Activated CD4-positive, alpha-beta T cell treated with anti-CD3 and anti-CD28 coated beads, Interleukin-2, amount 50 U/mL, for 1 hour (primary cell): ENCODE results near the gene RAP1GAP.

Experiments used
- DNase-seq: peaks from one replicate; pipeline ENCODE4 v3.0.0-alpha.2; 2020

RAP1GAP gene

DNA sequence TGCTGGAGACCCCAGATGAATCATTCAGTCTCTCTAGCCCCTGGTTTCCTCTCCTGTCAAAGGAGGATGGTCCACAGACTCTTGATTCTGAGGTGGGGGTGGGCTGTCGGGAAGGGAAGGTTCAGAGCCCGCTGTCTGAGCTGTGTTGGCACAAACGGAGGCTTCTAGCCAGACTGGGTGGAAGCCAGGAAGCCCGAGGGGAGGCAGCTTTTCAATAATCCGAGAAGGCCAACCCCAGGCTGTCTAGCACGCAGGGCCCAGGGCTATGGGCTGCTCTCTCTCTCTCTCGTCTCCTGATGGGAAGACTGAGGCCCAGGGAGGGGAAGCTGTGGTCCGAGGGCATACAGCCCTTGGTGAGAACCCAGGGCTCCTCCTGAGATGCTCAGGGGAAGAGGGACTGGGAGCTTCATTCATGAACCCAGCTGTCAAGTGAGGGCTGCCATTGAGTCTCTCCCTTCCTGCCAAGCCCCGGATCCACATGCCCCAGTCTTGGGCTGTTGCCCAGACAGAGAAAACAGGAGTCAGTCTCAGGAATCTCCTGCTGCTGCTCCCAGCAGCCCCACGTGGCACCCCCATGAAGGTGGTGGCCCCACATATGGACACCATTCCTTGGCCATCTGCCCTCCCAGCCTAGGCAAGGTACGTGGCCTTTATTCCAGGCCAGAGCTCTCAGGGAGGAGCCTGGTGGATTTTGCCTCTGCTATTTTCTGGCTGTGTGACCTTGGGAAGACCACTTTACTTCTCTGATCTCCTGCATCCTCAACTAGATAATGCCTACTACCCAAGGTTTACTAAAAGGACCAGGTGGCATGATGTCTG is 44.4 kb downstream of the RAP1GAP start:
- DNase-seq, result no peak

DNA sequence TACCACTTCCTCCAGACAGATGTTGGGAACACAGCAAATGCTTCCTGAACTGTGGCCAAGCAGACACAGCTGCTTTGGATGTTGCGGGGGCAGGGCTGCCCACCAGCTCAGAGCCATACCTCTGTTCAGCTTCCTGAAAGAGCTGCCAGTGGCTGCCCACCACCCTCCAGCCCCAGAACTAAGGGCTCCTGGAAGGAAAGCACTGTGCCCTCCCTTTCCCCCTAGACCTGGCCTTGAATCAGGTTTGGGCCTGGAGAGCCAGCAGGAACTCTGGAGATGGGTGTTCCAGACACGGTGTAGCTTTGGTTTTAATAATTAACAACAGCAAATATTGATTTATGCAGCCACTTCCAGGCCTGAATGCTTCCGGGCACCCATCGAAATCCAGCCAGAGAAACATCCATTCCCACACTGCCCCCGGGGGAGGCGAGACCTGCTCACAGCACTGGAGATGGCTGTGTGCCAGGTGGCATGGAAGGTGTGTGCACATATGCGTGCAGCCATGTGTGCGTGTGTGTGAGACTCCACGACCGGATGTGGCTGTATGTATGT is 45.7 kb downstream of the RAP1GAP start:
- DNase-seq, result no peak

DNA sequence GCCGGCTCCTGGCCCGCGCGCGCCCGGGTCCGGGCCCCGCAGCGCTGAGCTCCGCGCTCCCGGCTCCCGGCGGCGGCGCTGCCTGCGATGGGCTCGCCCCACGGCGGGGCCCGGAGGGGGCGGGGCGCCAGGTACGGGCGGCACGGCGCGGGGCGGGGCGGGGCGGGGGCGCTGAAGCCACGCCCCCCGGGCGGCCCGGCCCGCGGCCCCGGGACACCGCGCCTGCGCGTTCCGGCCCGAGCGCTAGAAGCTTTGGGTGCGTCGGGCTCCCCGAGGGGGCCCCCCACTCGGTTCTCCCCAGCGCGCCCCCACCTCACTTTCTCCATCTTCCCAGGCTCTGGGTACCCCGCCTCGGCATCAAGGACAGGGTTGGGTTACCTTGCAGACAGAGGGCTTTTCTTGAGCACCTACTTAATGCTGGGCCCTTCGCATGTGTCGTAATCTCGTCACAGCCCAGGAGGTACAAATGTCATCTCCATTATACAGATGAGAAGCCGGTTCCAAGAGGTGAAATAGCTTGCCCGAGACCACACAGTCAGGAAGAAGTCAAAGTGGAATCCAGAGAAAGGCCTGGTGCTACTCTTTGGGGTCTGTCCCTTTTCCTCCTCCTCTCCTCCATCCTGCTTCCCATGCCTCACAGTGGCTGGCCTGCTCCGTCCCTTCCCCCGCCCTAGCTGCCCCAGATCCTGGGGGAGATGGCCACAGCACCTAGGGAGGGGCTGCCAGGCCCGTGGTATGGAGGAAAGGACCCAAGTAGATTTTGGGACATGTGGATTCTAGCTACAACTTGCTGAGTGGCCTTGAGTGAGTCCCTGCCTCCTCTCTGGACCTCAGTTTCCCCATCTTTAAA is 46.5 kb downstream of the RAP1GAP start:
- peak; percentile 37 for DNase-seq

DNA sequence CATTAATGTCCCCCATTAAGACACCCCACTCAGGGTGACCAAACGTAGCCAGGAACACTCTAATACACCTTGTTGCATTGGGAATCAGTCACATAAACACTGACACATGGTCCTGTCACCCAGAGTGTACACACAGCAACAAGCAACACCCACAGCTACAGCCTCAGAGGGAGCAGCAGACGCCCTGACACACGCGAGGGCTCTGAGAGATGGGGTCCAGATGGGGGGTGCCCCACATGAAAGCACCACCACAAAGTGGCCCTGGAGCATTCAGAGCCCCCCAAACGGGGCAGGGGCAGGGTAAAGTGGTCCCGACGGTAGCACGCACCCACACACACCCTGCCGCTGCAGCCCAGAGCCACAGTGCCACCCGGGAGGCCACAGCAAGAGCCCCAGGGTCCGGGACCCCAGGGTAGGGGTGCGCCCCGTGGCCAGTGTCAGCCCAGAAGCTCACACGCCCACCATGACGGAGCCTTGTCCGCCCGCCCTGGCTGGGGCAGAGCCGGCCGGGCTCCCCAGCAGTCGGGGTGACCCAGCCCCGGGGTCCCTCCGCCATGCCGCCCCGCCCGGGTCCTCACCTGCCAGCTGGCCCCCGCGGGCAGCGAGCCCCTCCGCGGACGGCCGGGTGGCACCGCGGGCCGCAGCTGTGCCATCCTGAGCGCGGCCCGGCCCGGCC is 47.3 kb downstream of the RAP1GAP start:
- DNase-seq, result no peak

DNA sequence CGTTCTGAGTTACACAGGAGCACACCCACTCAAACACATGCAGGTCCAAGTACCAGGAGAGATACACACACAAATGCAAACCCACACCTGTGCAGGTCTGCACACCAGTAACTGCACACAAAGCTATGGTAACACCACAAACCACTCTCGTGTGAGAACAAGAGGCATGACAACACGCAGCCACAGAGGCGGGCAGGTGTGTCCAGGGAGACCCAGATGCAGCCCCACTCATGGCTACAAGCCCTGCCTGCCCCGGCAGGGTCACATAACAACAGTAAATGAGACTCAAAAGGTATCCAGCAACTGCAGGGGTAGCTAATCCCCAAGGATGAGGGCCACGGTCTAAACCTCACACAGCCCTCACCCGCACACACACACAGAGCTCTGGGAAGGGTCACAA is 48.1 kb downstream of the RAP1GAP start:
- DNase-seq, result no peak

DNA sequence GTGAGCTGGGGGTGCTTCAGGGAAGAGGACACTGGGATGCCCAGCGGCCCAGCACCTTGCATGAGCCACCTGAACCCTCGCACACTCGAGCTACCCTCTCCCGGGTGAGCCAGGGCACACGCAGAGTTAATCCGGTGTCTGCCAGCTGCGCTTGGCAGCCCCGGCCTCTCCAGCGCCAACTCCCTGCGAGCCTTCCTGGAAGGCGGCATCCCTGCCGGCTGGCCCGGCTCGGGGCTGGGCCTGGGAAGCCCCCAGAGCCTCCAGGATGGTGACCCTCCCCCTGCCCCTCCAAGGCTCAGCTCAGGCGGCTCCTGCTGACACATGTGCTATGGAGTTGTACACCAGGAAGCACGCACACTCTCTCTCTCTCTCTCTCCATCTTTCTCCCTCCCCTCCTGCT is 48.7 kb downstream of the RAP1GAP start:
- no peak for DNase-seq

DNA sequence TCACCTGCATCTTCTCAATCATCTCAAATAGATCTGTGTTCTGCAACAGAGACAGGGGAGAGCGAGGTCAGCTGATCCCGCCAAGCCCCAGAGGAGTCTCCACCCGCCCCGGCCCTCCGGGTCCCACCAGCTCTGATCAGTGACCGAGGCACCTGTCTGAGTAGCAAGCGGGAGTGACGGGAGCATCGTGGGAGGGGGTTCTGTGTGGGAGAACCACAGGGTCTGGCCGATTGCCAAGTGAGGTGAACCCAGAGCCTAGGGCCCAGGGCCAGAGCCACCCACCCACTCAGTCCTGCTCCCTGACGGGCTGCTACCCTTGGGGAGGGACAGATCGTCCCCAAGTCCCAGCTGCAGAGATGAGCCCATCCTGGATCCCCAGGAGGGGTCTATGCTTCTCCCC is 49.1 kb downstream of the RAP1GAP start:
- DNase-seq, result no peak

DNA sequence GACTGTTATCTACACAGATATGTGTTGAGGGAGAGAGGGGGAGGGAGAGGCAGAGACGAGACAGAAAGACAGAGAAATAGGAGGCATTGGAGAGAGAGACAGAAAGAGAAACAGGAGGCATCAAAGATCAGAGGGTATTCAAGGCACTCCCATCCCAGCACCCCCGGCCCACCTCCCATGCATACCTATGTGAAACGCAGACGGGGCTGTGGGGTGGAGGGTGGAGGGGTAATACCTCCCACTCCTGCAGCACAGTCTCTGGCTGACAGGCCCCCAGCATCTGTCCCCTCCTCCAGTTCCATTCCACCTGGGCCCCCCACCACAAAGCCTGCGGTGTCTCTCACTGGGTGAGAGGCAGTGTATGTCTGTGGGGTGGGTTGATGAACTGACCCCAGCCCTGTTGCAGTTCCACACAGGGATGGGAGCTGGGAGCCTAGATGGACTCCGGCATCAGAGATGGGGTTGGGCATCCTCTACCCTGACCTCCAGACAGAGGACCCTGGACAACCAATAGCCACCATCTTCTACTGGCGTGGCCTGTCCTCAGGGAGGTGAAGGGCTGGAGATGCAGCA is 49.7 kb downstream of the RAP1GAP start:
- DNase-seq, result no peak

DNA sequence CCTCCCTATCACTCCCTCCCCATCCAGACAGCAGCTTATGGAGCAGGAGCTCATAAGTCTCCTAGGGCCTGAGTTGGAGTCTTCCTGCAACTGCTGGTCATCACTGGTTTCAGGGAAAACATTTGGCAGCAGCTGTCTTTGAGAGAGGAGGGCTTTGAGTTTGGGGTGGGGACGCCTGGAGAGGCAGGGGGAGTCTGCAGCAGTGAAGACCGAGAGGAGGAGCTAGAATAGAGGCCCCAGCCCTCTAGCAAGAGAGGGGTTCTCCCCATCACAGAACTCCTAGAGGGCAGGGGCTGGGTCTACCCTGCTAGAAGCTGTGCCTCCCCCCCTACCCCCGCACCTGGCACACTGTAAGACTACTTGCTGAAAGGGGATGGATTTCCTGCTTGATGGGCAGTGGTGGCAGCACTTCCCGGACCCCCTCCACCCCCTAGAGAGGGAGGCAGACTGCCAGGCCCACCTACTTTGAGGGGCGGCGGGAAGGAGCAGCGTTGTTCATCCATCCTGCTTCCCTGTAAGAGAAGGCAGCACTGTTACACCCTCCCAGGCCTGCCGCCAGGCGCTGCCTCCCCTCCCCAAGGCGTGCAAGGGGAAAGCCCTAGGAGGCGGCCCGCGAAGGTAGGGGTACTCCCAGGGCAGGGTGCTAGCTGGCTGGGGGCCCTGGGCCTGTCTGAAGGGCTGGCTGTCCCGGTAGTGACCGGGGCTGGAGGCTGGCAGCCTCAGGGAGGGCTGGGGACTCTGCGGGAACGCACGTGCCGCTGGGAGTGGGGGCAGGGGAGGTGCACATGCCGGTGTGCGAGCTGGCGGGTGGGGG is 50.4 kb downstream of the RAP1GAP start:
- DNase-seq, result no peak

DNA sequence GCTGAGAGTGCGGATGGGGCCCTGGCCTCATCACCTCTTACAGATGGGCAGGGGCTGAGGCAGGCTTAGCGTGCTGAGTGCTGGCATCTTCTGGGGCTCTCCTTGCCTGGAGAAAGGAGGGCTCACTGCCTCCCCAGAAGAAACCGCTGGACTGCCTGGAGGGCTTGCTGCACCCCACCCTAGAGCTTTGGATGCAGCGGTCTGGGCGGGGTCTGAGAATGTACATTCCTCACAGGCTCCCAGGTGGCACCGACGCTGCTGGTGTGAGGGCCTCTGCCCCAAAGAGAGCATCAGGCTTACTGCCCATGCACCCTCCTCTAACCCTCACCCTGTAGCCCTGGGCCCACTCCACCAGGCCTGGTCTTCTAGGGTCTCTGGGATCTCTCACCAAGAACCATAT is 51.1 kb downstream of the RAP1GAP start:
- no peak for DNase-seq

DNA sequence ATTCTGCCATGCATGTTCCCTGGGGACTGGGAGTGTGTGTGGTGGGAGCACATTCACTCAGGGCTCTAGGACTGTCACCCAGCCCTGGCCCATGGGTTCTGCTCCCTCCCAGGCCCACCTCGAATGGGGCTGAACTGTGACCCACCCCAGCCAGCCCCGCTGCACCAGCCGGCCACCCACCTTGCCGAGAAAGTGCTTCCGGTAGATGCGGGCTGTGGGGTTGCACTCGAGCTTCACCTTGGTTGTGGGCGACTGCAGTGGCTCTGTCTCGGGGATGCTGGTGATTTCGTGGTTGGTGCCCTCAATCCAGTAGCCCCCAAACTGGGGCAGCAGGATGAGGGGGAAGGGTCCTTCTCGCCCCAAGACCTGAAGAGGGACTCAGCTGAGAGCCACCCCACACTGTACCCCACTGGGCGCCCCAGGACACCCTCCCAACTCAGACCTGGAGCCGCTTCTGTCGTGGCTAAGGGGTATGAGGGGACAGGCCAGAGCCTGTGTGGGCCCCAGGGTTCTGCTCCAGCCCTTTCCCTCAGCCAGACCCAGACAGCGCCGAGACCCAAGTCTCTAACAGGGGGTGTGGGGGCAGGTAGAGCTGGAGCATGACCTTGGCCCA is 51.9 kb downstream of the RAP1GAP start:
- DNase-seq, result no peak

DNA sequence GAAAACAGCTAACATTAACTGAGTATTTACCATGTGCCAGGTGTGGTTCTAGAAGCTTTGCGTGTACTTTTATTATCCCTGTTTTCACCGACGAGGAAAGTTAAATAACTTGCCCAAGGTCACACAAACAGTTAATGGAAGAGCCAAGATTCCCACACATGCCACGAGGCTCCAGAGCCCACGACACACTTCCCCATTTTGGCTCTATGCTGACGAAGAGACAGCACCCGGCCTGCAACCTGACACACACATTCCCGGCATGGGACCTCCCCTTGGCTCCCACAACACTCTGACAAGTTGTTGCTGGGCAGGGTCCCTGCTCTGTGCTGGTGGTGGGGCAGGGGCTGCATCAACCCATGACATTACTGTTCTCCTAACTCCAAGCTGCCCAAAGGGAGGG is 52.8 kb downstream of the RAP1GAP start:
- no peak for DNase-seq

DNA sequence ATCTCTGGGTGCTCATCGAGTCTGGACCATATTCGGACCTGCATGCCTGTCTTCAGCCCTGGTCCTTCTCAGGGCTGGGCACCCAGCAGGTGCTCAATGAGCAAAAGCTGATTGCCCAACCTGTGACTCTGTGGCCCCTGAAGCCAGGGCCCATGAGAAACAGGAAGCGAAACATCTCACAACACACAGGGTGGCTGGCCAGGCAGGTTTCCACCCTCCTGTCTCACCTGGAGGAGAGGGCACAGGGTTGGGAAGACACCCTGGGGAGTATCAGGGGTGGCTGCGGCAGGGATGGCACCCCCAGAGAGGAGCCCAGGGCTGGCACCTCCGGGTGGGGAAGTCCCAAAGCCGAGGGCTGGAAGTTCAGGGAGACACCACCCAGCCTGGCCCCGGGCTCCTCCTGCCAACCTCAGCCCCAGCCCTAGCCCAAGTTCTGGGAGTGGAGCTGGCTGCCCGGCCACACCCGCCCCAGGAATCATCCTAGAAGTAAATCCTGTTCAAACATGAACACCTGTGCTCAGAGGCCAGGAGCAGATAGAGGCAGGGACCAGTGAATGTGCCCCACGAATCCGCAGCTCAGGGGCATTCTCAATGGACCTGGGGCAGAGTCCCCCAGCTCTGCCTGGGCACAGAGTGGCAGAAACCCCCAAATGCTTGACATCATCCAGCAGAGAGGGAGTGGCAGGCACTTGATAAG is 54.6 kb downstream of the RAP1GAP start:
- DNase-seq, result no peak

DNA sequence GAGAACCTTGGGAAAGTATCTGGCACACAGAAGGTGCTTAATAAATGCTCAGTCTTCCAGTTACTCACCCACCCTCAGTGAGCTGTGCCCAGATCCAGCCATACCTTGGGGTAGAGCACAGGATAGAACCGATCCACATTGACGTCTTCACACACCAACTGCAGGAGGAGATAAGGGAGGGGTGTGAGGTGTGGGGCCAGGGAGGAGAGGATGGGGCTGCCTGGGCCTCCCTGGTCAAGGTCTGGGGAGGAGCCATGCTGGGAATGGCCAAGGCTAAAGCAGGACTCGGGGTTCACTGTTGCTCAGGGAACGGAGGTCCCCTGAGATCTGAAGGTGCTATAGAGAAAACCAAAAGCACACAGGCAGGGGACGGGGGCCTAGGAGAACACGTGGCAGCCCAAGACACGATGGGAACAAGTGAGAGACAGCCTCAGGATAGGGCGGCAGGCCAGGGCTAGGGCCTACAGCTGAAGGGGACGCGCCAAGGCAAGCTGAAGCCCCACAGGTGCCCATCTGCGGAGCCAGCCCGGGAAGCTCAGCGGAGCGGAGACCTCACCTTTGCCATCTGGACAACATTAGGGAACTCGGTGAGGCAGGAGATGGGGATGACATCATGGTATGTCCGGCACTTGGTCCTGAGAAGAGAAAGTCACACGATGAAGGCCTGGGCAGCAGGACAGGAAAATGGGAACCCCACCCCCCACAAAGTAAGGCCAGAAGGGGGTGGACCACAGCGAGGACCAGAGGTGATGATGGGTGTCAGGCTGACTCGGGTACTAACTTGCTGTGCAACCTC is 55.9 kb downstream of the RAP1GAP start:
- DNase-seq, result no peak

DNA sequence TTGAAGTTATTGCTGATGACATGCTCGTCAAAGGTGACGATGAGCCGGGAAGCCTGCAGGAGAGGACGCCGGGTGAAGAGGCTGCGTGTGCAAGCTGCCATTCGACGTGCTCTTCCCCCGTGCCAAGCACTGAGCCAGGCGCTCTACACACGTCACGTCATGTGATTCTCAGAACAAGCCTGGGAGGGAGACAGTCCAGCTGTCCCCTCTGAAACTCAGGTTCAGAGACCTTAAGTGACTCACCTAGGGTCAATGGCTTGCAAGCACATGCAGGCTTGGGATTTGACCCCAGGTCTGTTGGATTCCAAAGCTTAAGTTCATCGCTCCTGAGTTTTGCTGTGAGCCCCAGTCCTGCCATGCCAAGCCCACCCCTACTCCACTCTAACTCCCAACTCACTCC is 57.1 kb downstream of the RAP1GAP start:
- no peak for DNase-seq

DNA sequence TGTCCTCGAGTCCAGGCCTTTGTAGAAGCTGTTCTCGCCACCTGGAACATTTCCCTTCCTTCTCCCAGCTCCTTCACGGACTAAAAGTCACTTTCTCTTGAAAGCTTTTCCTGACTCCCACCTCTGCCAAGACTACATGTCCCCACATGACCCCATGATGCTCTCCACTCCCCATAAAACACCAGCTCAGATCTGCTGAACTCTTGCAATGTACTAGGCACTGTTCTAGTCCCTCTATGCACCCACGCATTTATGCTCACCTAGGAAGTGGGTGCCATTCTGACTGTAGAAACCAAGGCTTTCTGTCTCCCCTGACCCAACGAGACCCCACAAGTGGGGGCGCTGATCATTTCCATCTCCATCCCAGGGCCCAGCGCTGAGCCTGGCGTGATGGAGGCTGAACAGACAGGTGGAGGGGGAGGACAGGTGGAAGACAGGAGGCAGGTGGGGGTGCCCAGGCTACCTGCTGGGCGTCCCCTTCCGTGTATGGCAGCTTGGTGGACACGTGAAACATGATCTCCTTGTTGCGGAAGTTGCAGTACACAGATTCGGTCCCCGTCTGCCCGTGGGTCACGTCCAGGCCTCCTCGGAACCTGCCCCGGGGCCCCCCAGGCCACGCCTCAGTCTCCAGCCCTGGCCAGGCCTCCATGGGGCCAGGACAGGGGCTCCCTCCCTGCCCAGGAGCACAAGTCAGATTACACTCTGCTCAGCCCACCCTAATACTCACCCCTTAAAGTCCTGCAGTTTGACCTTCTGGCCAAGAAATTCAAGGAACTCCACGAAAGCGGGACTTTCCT is 58.0 kb downstream of the RAP1GAP start:
- DNase-seq, result no peak

DNA sequence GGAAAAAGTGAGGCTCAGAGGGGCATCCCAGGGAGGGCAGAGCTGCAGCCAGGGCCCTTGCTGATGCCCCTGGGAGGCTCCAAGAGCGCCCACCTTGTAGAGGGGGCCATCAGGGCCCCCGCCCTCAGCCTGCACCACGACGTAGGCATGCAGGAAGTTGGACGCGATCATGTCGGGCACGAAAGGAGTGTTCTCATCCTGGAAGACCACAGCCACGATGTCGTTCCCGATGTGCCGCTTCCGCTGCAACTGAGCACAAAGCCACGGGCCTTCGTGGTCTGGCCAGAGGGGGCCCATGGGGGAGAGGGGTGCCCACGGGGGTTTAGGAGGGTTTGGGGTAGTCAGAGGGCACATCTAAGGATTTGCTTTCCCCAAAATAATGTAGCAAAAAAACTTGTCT is 59.1 kb downstream of the RAP1GAP start:
- DNase-seq, result no peak

DNA sequence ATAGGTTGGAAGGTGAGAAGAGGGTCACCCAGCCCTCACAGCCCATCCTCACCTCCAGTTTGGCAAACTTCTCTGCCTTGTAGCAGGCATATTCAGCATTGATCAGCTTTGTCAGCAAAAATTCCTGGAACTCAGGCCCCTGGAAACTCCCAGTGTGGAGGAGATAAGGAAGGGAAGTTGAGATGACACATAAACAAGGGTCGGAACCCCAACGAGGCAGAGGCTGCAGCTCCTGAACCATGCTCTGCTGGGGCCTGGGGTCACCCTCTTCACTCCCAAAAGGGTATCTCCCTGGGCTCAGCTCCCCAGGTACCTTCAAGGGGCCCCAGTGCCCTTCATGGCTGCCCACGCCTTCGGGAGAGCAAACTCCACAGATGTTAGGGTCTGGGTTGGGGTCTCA is 60.4 kb downstream of the RAP1GAP start:
- no peak for DNase-seq
